Neural progenitor cell (in vitro differentiated cells): ENCODE data around the gene CRNN. TPM values are rescaled to one million over a fixed set of nuclear protein-coding genes. Genes with fewer than 3 reads are reported as not detected.

Experiments
- DNase-seq: peaks from one replicate; pipeline ENCODE4 v3.0.0-alpha.2; 2016; ENCODE audit warnings: low spot score
- H2AFZ ChIP-seq: fragments of 200-600 bp; sonication (generic); replicated peaks from 2 replicates; pipeline ENCODE4 v1.6.1; 2016; ENCODE audit warnings: antibody characterized with exemption
- H3F3A ChIP-seq: fragments of 200-600 bp; sonication (generic); 2 replicates; pipeline ENCODE4 v1.6.1; 2016; ENCODE audit warnings: antibody characterized with exemption, low read depth
- H3K27ac ChIP-seq: fragments of 200-600 bp; sonication (generic); 2 replicates; pipeline ENCODE4 v1.5.1; 2016; ENCODE audit warnings: mild to moderate bottlenecking
- H3K27me3 ChIP-seq: fragments of 200-600 bp; sonication (generic); 2 replicates; pipeline ENCODE4 v1.6.1; 2016; ENCODE audit warnings: mild to moderate bottlenecking, moderate library complexity
- H3K36me3 ChIP-seq: fragments of 200-600 bp; sonication (generic); 2 replicates; pipeline ENCODE4 v1.5.1; 2016
- H3K4me1 ChIP-seq: fragments of 200-600 bp; sonication (generic); 2 replicates; pipeline ENCODE4 v1.6.1; 2016; ENCODE audit warnings: mixed run types
- H3K4me2 ChIP-seq: fragments of 200-600 bp; sonication (generic); 2 replicates; pipeline ENCODE4 v1.6.1; 2016
- H3K4me3 ChIP-seq: fragments of 200-600 bp; sonication (generic); 2 replicates; pipeline ENCODE4 v1.5.1; 2016
- H3K79me2 ChIP-seq: fragments of 200-600 bp; sonication (generic); 2 replicates; pipeline ENCODE4 v1.6.1; 2016; ENCODE audit warnings: low read depth
- H3K9ac ChIP-seq: fragments of 200-600 bp; sonication (generic); 2 replicates; pipeline ENCODE4 v1.6.1; 2016
- H3K9me3 ChIP-seq: fragments of 200-600 bp; sonication (generic); 2 replicates; pipeline ENCODE4 v1.5.1; 2016; ENCODE audit warnings: low read depth
- H4K20me1 ChIP-seq: fragments of 200-600 bp; sonication (generic); 2 replicates; pipeline ENCODE4 v1.6.1; 2016; ENCODE audit warnings: low read depth
- H3K27ac Mint-ChIP-seq: 3 replicates; pipeline ENCODE4 v1.8.0; 2021; ENCODE audit warnings: mixed read lengths
- H3K27me3 Mint-ChIP-seq: 2 replicates; pipeline ENCODE4 v1.8.0; 2022; ENCODE audit warnings: low read depth, mild to moderate bottlenecking, inconsistent platforms, moderate library complexity, mixed read lengths; ENCODE audit not compliant: insufficient read depth
- H3K36me3 Mint-ChIP-seq: 3 replicates; pipeline ENCODE4 v1.8.0; 2021; ENCODE audit warnings: mixed read lengths
- H3K4me1 Mint-ChIP-seq: 3 replicates; pipeline ENCODE4 v1.8.0; 2021; ENCODE audit warnings: mixed read lengths
- H3K4me3 Mint-ChIP-seq: 3 replicates; pipeline ENCODE4 v1.8.0; 2021; ENCODE audit warnings: mild to moderate bottlenecking, moderate library complexity, mixed read lengths
- H3K9me3 Mint-ChIP-seq: 3 replicates; pipeline ENCODE4 v1.8.0; 2020; ENCODE audit warnings: mixed read lengths
- EZH2 ChIP-seq: fragments of 200-600 bp; sonication (generic); IDR thresholded peaks from 2 replicates; pipeline ENCODE4 v1.6.1; 2017; ENCODE audit warnings: antibody characterized with exemption, mild to moderate bottlenecking, moderate library complexity
- EZH2phosphoT487 ChIP-seq: fragments of 200-600 bp; sonication (generic); IDR thresholded peaks from 2 replicates; pipeline ENCODE4 v1.6.1; 2017; ENCODE audit warnings: antibody characterized with exemption
- total RNA-seq: library from RNA; depleted of rRNA; stranded (reverse); fragments of >200 nt; gene quantifications from 2 replicates; pipeline ENCODE4 v1.2.3, GENCODE V29; 2015; ENCODE audit warnings: low replicate concordance
- TF ChIP-seq, protein P1 (sequence below): fragments of 200-600 bp; sonication (generic); IDR thresholded peaks from 2 replicates; pipeline ENCODE4 v1.5.1; 2017; ENCODE audit warnings: antibody characterized with exemption, mild to moderate bottlenecking

CRNN gene
- total RNA-seq, 1 donor from 2014 or later = not detected

GRCh38 chr1:152460529-152460899 is 46.5 kb upstream of the CRNN start:
- Histone ChIP-seq H3K27ac (no peak overlapping the region), H3K36me3 (no peaks in the 10 kb centered on the region), H3F3A (no peaks in the 10 kb centered on the region), H3K4me3 (no peak overlapping the region), H3K4me1 (no peaks in the 10 kb centered on the region), H2AFZ (no peak overlapping the region), H4K20me1 (no peaks in the 10 kb centered on the region), H3K79me2 (no peaks in the 10 kb centered on the region), H3K4me2 (no peak overlapping the region), H3K27me3 (no peaks in the 10 kb centered on the region), H3K9me3 (peaks cover 9% of the 10 kb centered on the region), H3K9ac (no peak overlapping the region)
- DNase-seq = no peak
- H3K9me3 Mint-ChIP-seq = peaks cover 19% of the 10 kb centered on the region
- no peaks in the 10 kb centered on the region for H3K36me3 Mint-ChIP-seq
- H3K4me1 Mint-ChIP-seq = no peaks in the 10 kb centered on the region
- H3K27ac Mint-ChIP-seq = no peak overlapping the region
- H3K4me3 Mint-ChIP-seq = no peak overlapping the region
- peaks cover 3% of the 10 kb centered on the region for H3K27me3 Mint-ChIP-seq
- TF ChIP-seq, protein P1, sequence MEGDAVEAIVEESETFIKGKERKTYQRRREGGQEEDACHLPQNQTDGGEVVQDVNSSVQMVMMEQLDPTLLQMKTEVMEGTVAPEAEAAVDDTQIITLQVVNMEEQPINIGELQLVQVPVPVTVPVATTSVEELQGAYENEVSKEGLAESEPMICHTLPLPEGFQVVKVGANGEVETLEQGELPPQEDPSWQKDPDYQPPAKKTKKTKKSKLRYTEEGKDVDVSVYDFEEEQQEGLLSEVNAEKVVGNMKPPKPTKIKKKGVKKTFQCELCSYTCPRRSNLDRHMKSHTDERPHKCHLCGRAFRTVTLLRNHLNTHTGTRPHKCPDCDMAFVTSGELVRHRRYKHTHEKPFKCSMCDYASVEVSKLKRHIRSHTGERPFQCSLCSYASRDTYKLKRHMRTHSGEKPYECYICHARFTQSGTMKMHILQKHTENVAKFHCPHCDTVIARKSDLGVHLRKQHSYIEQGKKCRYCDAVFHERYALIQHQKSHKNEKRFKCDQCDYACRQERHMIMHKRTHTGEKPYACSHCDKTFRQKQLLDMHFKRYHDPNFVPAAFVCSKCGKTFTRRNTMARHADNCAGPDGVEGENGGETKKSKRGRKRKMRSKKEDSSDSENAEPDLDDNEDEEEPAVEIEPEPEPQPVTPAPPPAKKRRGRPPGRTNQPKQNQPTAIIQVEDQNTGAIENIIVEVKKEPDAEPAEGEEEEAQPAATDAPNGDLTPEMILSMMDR = no peak
- TF ChIP-seq EZH2phosphoT487 = no peak
- TF ChIP-seq EZH2 = no peak

GRCh38 chr1:152459596-152460528 is 45.8 kb upstream of the CRNN start:
- Histone ChIP-seq H3K27me3 (no peaks in the 10 kb centered on the region), H3F3A (no peaks in the 10 kb centered on the region), H3K4me1 (no peaks in the 10 kb centered on the region), H3K4me3 (no peak overlapping the region), H4K20me1 (no peaks in the 10 kb centered on the region), H3K4me2 (no peak overlapping the region), H3K36me3 (no peaks in the 10 kb centered on the region), H2AFZ (no peak overlapping the region), H3K27ac (no peak overlapping the region), H3K9ac (no peak overlapping the region), H3K9me3 (peaks cover 7% of the 10 kb centered on the region), H3K79me2 (no peaks in the 10 kb centered on the region)
- Mint-ChIP-seq H3K9me3 (peaks cover 19% of the 10 kb centered on the region), H3K27me3 (peaks cover 3% of the 10 kb centered on the region), H3K4me1 (no peaks in the 10 kb centered on the region), H3K36me3 (no peaks in the 10 kb centered on the region), H3K4me3 (no peak overlapping the region), H3K27ac (no peak overlapping the region)
- peak; percentile 12 for DNase-seq
- no peak for TF ChIP-seq EZH2phosphoT487
- TF ChIP-seq, protein P1 = peak; percentile 48
- TF ChIP-seq EZH2 = no peak

DNA sequence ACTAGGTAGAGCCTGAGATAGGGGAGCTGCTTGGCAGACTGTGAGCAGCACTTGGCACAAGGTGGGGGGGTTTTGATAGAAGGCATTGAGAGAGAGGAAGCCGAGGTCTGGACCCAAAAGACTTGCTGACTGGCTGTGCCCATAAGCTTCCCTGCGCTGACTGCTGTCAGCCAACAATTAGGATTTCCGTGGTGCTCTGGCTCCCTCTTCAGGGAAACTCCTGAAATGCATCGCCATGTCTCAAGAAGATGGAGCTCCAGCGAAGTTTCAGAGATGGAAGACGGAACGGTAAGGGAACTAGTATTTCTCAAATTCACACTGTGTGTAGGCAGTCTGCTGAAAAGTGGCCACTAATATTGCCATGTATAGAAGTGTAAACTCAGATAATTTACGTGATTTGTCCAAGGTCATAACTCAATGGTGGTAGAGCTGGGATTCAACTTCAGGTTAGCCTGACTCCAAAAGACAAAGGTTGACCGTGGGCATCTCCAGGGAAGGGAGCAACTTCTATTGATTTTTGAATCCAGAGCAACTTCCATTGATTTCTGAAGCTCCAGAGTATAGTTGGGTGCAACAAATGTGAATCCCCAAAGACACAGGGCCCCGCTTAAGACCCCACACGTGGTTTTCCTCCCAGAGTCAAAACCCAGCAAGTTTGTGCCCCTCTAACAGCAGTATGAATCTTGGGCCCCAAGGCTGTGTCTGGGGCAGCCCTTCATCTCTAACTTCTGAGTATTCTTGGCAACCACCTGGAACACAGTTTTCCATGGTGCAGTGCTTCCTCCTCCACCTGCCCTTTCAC is 44.5 kb upstream of the CRNN start:
- Mint-ChIP-seq H3K27me3 (peaks cover 3% of the 10 kb centered on the region), H3K27ac (no peak overlapping the region), H3K36me3 (no peaks in the 10 kb centered on the region), H3K4me1 (no peaks in the 10 kb centered on the region), H3K4me3 (no peak overlapping the region), H3K9me3 (peaks cover 19% of the 10 kb centered on the region)
- H3K4me1 ChIP-seq = no peaks in the 10 kb centered on the region
- no peaks in the 10 kb centered on the region for H3K36me3 ChIP-seq
- no peaks in the 10 kb centered on the region for H4K20me1 ChIP-seq
- TF ChIP-seq, protein P1 = peak; percentile 53
- TF ChIP-seq EZH2phosphoT487 = no peak
- H3K4me3 ChIP-seq = no peak overlapping the region
- H3K27me3 ChIP-seq = no peaks in the 10 kb centered on the region
- H3K27ac ChIP-seq = no peak overlapping the region
- H3F3A ChIP-seq = no peaks in the 10 kb centered on the region
- H3K4me2 ChIP-seq = no peak overlapping the region
- DNase-seq = peak; percentile 38
- peaks cover 15% of the 10 kb centered on the region for H3K9me3 ChIP-seq
- H3K79me2 ChIP-seq = no peaks in the 10 kb centered on the region
- no peak overlapping the region for H2AFZ ChIP-seq
- no peak overlapping the region for H3K9ac ChIP-seq
